Neutrophil (primary cell): ENCODE data around the gene CFL2.
A peak's percentile ranks its signal among the peaks of the same experiment; 100 is the strongest.

ENCODE experiments used
- H3K27ac ChIP-seq: fragments of 200-600 bp; sonication (generic); 2 replicates; pipeline ENCODE4 v1.5.1; 2016; ENCODE audit warnings: mild to moderate bottlenecking, moderate library complexity
- H3K27me3 ChIP-seq: fragments of 200-600 bp; sonication (generic); 2 replicates; pipeline ENCODE4 v1.6.0; 2016; ENCODE audit warnings: mild to moderate bottlenecking
- H3K36me3 ChIP-seq: fragments of 200-600 bp; sonication (generic); 2 replicates; pipeline ENCODE4 v1.5.1; 2017
- H3K4me1 ChIP-seq, 2 experiments: fragments of 200-600 bp in 1 of 2; sonication (generic) in 1 of 2; 1 replicate in 1 of 2; 2 replicates in 1 of 2; pipeline versions ENCODE4 v1.5.1 to v1.6.1; 2013 to 2016; ENCODE audit warnings: low read depth in 1 of 2, low read length in 1 of 2, mild to moderate bottlenecking in 1 of 2, moderate library complexity in 1 of 2; ENCODE audit not compliant: control insufficient read depth in 1 of 2, insufficient read depth in 1 of 2
- H3K4me3 ChIP-seq, 2 experiments: fragments of 200-600 bp in 1 of 2; sonication (generic) in 1 of 2; 1 replicate in 1 of 2; 2 replicates in 1 of 2; pipeline ENCODE4 v1.5.1; 2013 to 2016; ENCODE audit warnings: low read depth in 1 of 2, low read length in 1 of 2, mild to moderate bottlenecking in 1 of 2, moderate library complexity in 1 of 2
- H3K9me3 ChIP-seq: fragments of 200-600 bp; sonication (generic); 2 replicates; pipeline ENCODE4 v1.5.1; 2016
- CTCF ChIP-seq: fragments of 200-600 bp; sonication (generic); IDR thresholded peaks from 2 replicates; pipeline ENCODE4 v1.5.1; 2016; ENCODE audit warnings: antibody characterized with exemption

CFL2 gene

GRCh38 chr14:34688470-34689206 lies 25.8 kb downstream of the CFL2 start:
- Histone ChIP-seq H3K27ac (no peak overlapping the region), H3K36me3 (no peaks in the 10 kb centered on the region), H3K4me1 (peaks cover 17 to 22% of the 10 kb centered on the region in 2 experiments), H3K9me3 (no peaks in the 10 kb centered on the region), H3K4me3 (no peak overlapping the region), H3K27me3 (no peaks in the 10 kb centered on the region)
- TF ChIP-seq CTCF: no peak

GRCh38 chr14:34685819-34686428 lies 28.5 kb downstream of the CFL2 start:
- Histone ChIP-seq H3K27me3 (no peaks in the 10 kb centered on the region), H3K4me3 (no peak overlapping the region), H3K4me1 (peaks cover 17 to 24% of the 10 kb centered on the region in 2 experiments), H3K36me3 (no peaks in the 10 kb centered on the region), H3K9me3 (no peaks in the 10 kb centered on the region), H3K27ac (no peak overlapping the region)
- no peak for TF ChIP-seq CTCF

GRCh38 chr14:34684578-34684977 lies 29.8 kb downstream of the CFL2 start:
- no peak overlapping the region for H3K27ac ChIP-seq
- H3K4me1 ChIP-seq: peaks cover 17 to 24% of the 10 kb centered on the region in 2 experiments
- no peaks in the 10 kb centered on the region for H3K36me3 ChIP-seq
- no peaks in the 10 kb centered on the region for H3K9me3 ChIP-seq
- TF ChIP-seq CTCF: no peak
- H3K27me3 ChIP-seq: no peaks in the 10 kb centered on the region
- no peak overlapping the region for H3K4me3 ChIP-seq

- Histone ChIP-seq H3K4me3 (no peak overlapping the region), H3K36me3 (no peaks in the 10 kb centered on the region), H3K9me3 (no peaks in the 10 kb centered on the region), H3K27me3 (no peaks in the 10 kb centered on the region), H3K4me1 (peaks cover 17 to 24% of the 10 kb centered on the region in 2 experiments), H3K27ac (peak overlapping the region; percentile 3)
- no peak for TF ChIP-seq CTCF
Observed at GRCh38 chr14:34682787-34683321, 31.5 kb downstream of the CFL2 start.

GRCh38 chr14:34680806-34681479 lies 33.5 kb downstream of the CFL2 start:
- H3K9me3 ChIP-seq: no peaks in the 10 kb centered on the region
- peaks cover 17 to 24% of the 10 kb centered on the region in 2 experiments for H3K4me1 ChIP-seq
- H3K27me3 ChIP-seq: no peaks in the 10 kb centered on the region
- H3K27ac ChIP-seq: no peak overlapping the region
- TF ChIP-seq CTCF: no peak
- H3K36me3 ChIP-seq: no peaks in the 10 kb centered on the region
- no peak overlapping the region for H3K4me3 ChIP-seq
